Naive thymus-derived CD8-positive, alpha-beta T cell (primary cell): ENCODE measurements around the gene SFMBT2. TPM values are rescaled to one million over a fixed set of nuclear protein-coding genes. Genes with fewer than 3 reads are reported as not detected.
"Not testable (repeated sequence)": the region's sequence is repeated elsewhere in the genome, so short reads cannot be mapped to it uniquely, and the experiment has no call there.

Experiments
- ATAC-seq, 2 donors: fragments of 150-1000 bp; cut with Tn5 transposase in 1 of 2; sonication (Bioruptor Pico), chemical (Tn5 transposase) in 1 of 2; 1 replicate in 1 of 2; 2 replicates in 1 of 2; pipeline ENCODE4 v1.10.0; 2021; ENCODE audit warnings: mild to moderate bottlenecking in 2 of 2, moderate library complexity in 2 of 2
- POLR2A ChIA-PET: fragments of 350-600 bp; sonication (Branson Sonifier 250); formaldehyde crosslinking; loops from one replicate; lab custom pipeline; 2021; ENCODE audit warnings: antibody characterized with exemption; lab: Charles Lee
- DNase-seq, 10 donors: peaks; one replicate each; pipeline versions ENCODE4 v3.0.0 to v3.0.0-alpha.2; 2020 to 2022
- H3K27ac Mint-ChIP-seq, 10 donors: one replicate each; pipeline ENCODE4 v1.8.0; 2020 to 2022; ENCODE audit warnings: mild to moderate bottlenecking in 10 of 10, mixed read lengths in 10 of 10, moderate library complexity in 4 of 10, inconsistent platforms in 1 of 10
- H3K27me3 Mint-ChIP-seq, 5 donors: one replicate each; pipeline ENCODE4 v1.8.0; 2021 to 2022; ENCODE audit warnings: mixed read lengths in 5 of 5
- H3K36me3 Mint-ChIP-seq, 3 donors: one replicate each; pipeline ENCODE4 v1.8.0; 2020 to 2022; ENCODE audit warnings: mixed read lengths in 3 of 3, mild to moderate bottlenecking in 2 of 3, inconsistent platforms in 1 of 3
- H3K4me1 Mint-ChIP-seq, 4 donors: one replicate each; pipeline ENCODE4 v1.8.0; 2021 to 2022; ENCODE audit warnings: mixed read lengths in 4 of 4
- H3K4me3 Mint-ChIP-seq, 10 donors: one replicate each; pipeline ENCODE4 v1.8.0; 2020 to 2022; ENCODE audit warnings: mild to moderate bottlenecking in 10 of 10, mixed read lengths in 10 of 10, moderate library complexity in 6 of 10, inconsistent platforms in 1 of 10
- H3K9me3 Mint-ChIP-seq, 9 donors: one replicate each; pipeline ENCODE4 v1.8.0; 2020 to 2022; ENCODE audit warnings: mixed read lengths in 9 of 9, mild to moderate bottlenecking in 3 of 9, inconsistent platforms in 1 of 9, moderate library complexity in 1 of 9
- polyA plus RNA-seq, 3 donors: library from polyadenylated mRNA; unstranded; fragments of 300-500 nt; fragmentation: Illumina TruSeq; gene quantifications; one replicate each; pipeline ENCODE4 v1.2.3, GENCODE V29; 2021
- total RNA-seq, 8 experiments: library from RNA in 2 of 8; stranded (reverse) in 2 of 8; gene quantifications; one replicate each; pipeline ENCODE4 v1.2.3 and lab custom pipeline; 2021 to 2026

Gene SFMBT2
- total and polyA plus RNA-seq, 5 experiments from 2014 or later: 2.2 to 31.8 (median 6.7) TPM

DNA sequence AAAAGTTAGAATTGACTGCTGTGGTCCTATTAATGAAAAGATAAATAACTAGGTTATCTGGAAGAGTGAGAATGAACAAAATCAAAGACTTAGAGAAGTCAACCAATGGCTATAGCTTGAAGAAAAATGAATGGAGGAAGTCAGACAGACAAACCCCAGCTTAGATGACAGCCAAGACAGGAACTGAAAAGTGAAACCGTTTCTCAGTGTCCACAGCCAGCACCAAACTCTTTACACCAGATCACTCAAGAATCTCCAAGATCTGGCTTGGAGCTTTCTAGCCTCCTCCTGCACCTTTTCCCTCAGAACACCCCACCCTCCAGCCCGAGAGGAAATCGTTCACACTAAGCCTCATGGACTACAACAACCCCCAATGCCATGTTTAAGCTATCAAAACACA, 167.0 kb downstream of the SFMBT2 start:
- no peaks in the 10 kb centered on the region for H3K27me3 Mint-ChIP-seq
- no peak for DNase-seq
- POLR2A ChIA-PET: no interaction called here
- H3K36me3 Mint-ChIP-seq: peaks cover 32 to 78% (median 49%) of the 10 kb centered on the region in 3 donors
- ATAC-seq: peak in 1 of 2 donors; percentile 75
- no peaks in the 10 kb centered on the region for H3K9me3 Mint-ChIP-seq
- H3K27ac Mint-ChIP-seq: peak overlapping the region; percentile 15 to 91 (median 54)
- peak overlapping the region in 8 of 10 donors; percentile 15 to 51 (median 36) for H3K4me3 Mint-ChIP-seq
- peaks cover 17 to 58% (median 47%) of the 10 kb centered on the region in 4 donors for H3K4me1 Mint-ChIP-seq

DNA sequence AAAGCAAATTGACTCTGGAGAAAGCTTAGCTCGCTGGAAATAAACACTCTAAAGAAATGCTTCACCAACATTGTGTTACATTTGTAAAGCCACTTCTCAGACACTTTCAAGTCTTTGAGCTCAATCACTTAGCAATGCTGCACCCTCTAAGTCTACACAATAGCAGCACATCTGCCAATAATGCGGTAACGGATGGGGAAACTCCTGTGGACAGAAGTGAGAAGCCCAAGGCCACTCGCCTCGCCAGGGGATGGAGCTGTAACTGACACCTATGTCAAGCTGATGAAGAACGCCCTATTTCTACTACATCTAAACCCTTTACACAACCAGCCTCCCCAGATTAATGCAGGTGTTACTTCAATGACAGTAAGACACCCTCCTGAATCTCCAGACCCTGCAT, 167.7 kb downstream of the SFMBT2 start:
- H3K27ac Mint-ChIP-seq: peak overlapping the region in 5 of 10 donors; percentile 25 to 73 (median 53)
- peaks cover 17 to 61% (median 49%) of the 10 kb centered on the region in 4 donors for H3K4me1 Mint-ChIP-seq
- peak overlapping the region in 1 of 10 donors; percentile 43 for H3K4me3 Mint-ChIP-seq
- POLR2A ChIA-PET: no interaction called here
- no peak for DNase-seq
- no peak for ATAC-seq
- H3K36me3 Mint-ChIP-seq: peaks cover 31 to 74% (median 49%) of the 10 kb centered on the region in 3 donors
- no peaks in the 10 kb centered on the region for H3K27me3 Mint-ChIP-seq
- peaks cover 0 to 2% (median 0%) of the 10 kb centered on the region in 9 donors for H3K9me3 Mint-ChIP-seq

DNA sequence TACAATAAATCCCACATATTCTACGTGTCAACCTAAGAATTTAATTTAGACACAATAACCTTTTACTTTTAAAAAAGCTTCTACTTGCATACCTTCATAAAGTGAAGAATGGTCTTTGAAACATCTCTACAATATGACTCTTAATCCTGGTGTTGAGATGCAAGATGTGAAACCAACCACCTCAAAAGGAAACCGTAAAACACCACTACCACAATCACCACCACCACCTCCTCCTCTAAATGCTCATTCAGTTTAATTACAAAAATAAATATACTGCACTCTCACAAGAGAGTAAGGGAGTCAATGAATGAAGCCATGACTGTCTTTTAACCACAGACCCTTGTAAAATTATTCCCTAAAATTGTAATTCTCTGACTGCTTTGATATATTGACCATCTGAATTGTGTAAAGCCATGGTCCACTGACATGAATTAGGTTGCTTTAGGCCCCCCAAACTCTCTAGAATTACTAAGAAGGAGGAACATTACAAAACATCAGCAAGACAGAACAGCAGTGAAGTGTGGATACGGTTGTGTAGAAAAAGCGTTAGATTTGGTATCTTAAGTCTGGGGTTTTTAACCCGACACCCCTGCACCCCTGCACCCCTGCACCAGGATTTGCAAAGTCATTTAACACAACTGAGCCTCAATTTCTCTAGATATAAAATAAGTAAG, 171.4 kb downstream of the SFMBT2 start:
- peaks cover 0 to 9% (median 6%) of the 10 kb centered on the region in 9 donors for H3K9me3 Mint-ChIP-seq
- peak overlapping the region in 3 of 10 donors; percentile 4 to 47 (median 20) for H3K27ac Mint-ChIP-seq
- H3K4me1 Mint-ChIP-seq: peaks cover 22 to 68% (median 42%) of the 10 kb centered on the region in 4 donors
- peak in 3 of 10 donors; percentile 28 to 36 (median 30) for DNase-seq
- H3K27me3 Mint-ChIP-seq: no peaks in the 10 kb centered on the region
- peaks cover 41 to 79% (median 65%) of the 10 kb centered on the region in 3 donors for H3K36me3 Mint-ChIP-seq
- ATAC-seq: peak; percentile 42 to 71
- POLR2A ChIA-PET: no interaction called here
- H3K4me3 Mint-ChIP-seq: peak overlapping the region in 1 of 10 donors; percentile 15

DNA sequence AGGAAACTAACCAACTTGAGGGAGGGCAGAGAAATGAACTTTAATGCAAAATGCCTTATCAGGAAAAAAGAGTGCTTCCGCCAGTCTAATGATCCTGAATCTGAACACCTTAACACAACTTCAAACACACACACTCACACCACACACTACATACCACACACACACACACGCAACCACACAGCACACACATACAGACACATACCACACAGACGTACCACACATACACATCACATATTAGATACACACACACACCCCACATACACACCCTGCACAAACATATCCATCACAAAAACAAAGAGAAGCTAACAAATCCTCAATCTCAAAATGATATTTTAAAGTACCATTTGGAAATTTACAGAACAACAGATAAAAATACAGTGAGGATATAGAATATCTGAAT, 175.5 kb downstream of the SFMBT2 start:
- H3K4me1 Mint-ChIP-seq: peaks cover 13 to 54% (median 28%) of the 10 kb centered on the region in 4 donors
- DNase-seq (no peak), ATAC-seq (no peak)
- H3K36me3 Mint-ChIP-seq: peaks cover 26 to 71% (median 58%) of the 10 kb centered on the region in 3 donors
- H3K27me3 Mint-ChIP-seq: no peaks in the 10 kb centered on the region
- H3K9me3 Mint-ChIP-seq: peaks cover 0 to 9% (median 6%) of the 10 kb centered on the region in 9 donors
- H3K4me3 Mint-ChIP-seq: peak overlapping the region in 1 of 10 donors; percentile 5
- peak overlapping the region in 4 of 10 donors; percentile 14 to 54 (median 23) for H3K27ac Mint-ChIP-seq
- POLR2A ChIA-PET: interaction anchor here (0.8 kb wide), 1 partner anchor 11 kb away, joined by 3 read pairs; no protein-coding TSS in a partner anchor

DNA sequence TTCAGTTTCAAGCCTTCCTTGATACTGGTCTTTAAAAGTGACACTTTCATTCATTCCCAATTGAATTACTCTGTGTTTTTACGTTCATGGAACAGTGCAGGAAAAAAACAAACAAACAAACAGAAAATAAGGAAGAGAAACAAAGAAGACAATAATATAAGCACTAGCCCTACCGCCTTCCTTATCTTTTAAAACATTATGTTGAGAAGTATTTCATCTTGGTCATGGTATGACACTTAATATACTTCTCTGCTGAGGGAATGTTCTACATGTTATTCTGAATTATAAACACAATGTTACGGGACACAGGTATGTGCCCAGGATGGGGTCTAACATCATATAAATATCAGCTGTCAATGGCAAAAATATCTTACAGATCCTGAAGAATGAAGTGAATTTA, 176.7 kb downstream of the SFMBT2 start:
- POLR2A ChIA-PET: no interaction called here
- H3K9me3 Mint-ChIP-seq: peaks cover 0 to 9% (median 6%) of the 10 kb centered on the region in 9 donors
- peaks cover 7 to 41% (median 15%) of the 10 kb centered on the region in 4 donors for H3K4me1 Mint-ChIP-seq
- H3K36me3 Mint-ChIP-seq: peaks cover 26 to 65% (median 62%) of the 10 kb centered on the region in 3 donors
- H3K27ac Mint-ChIP-seq: peak overlapping the region in 3 of 10 donors; percentile 6 to 37 (median 30)
- H3K27me3 Mint-ChIP-seq: no peaks in the 10 kb centered on the region
- ATAC-seq (no peak), DNase-seq (no peak)
- H3K4me3 Mint-ChIP-seq: no peak overlapping the region

DNA sequence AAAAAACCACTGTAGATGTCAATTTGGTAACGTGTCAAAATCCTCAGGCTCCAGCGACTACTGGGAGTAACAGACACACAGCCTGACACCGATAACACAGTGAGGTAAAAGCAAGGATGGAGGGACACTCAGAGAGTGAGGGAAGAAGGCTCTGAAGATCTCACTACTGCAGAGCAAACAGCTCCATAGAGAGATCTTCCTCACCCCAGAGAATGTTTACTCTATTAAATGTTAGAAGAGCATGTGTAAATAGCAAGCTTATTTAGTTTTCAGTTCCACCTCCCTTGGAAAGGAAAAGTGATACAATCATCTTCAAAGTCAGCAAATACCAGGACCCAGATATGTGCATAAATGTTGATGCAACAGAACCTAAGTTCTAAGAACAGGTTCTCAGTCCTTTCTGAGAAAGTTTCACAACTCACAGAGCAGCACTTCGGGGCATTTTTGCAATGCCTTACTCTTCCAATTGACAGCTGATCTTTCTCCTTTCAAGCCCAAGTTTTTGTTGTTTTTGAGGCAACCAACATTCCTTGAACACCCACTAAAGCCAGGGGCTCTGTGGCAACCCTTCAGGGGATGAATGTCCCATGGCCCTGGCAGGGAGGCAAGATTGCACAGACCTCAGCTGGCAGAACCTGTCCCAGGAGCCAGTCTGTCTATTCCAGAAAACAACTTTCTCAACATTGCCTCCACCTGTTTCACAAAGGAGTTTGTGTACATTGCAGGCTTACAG, 177.4 kb downstream of the SFMBT2 start:
- no peak overlapping the region for H3K4me3 Mint-ChIP-seq
- POLR2A ChIA-PET: no interaction called here
- H3K36me3 Mint-ChIP-seq: peaks cover 30 to 69% (median 64%) of the 10 kb centered on the region in 3 donors
- no peaks in the 10 kb centered on the region for H3K27me3 Mint-ChIP-seq
- H3K27ac Mint-ChIP-seq: peak overlapping the region in 2 of 10 donors; percentile 1 to 6
- DNase-seq (no peak), ATAC-seq (no peak)
- peaks cover 7 to 37% (median 12%) of the 10 kb centered on the region in 4 donors for H3K4me1 Mint-ChIP-seq
- peaks cover 0 to 9% (median 6%) of the 10 kb centered on the region in 9 donors for H3K9me3 Mint-ChIP-seq

DNA sequence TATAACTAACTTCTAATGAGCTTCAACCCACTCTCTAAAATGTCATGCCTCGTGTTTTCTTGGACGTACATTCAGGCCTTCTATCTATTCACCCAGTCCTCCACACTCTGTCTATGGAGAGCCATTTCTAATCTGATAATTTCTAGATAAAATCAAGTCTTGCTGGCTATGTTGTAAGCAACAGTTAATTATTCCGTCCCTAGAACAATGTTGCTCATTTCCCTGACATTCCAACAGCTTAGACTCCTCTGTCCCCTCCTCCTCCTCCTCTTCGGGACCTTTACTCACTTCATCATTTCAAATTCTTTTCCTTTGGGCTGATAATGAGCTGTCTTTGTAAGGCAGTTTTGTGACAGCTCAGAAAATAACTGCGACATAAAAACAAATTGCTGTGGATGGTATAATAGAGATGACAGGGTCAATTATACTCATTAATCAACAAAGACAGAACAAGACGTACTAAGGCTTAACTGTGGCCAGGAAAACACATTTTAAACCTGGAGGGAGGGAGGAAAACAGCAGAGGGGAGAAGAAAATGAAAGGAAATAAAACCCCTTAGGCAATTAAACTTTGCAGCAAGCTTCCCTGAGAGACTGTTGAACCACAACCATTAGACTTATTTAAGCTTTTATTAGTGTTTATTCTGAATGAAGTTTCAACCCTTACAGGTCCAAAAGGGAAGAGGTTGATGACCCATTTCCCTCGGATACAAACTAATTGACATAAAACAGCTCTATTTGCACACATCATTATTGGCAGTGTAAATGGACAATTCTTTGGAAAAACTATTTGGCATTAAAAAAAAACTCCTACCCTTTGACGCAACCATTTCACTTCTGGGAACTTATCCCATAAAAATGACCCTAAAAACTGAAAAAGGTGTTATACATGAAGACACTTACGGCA, 179.1 kb downstream of the SFMBT2 start:
- Mint-ChIP-seq H3K36me3 (peaks cover 26 to 75% (median 67%) of the 10 kb centered on the region in 3 donors), H3K4me1 (peaks cover 3 to 30% (median 6%) of the 10 kb centered on the region in 4 donors), H3K4me3 (no peak overlapping the region), H3K27ac (peak overlapping the region in 2 of 10 donors; percentile 4 to 49), H3K9me3 (peaks cover 0 to 9% (median 5%) of the 10 kb centered on the region in 9 donors), H3K27me3 (no peaks in the 10 kb centered on the region)
- POLR2A ChIA-PET: no interaction called here
- DNase-seq (no peak), ATAC-seq (no peak)

DNA sequence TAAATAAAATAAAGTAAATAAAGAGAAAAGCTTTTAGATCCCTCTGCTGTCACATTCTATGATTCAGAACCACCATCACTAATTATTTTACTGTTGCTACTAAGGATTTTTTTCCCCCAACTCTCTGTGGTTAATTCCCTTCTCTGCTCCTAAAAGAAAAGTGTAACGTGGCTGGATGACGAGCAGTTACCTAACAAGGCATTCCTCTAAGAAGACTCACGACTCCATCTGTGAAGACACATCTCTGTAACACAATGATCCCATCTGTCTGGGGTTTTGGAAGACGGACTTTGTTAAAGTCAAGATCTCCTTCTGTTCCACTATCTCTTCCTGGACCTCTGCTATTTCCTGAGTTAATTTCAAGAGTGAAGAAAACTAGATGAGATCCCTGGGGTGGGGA, 179.9 kb downstream of the SFMBT2 start:
- no peak overlapping the region for H3K4me3 Mint-ChIP-seq
- peaks cover 3 to 26% (median 6%) of the 10 kb centered on the region in 4 donors for H3K4me1 Mint-ChIP-seq
- H3K27ac Mint-ChIP-seq: peak overlapping the region in 1 of 10 donors; percentile 32
- peaks cover 0 to 5% (median 0%) of the 10 kb centered on the region in 9 donors for H3K9me3 Mint-ChIP-seq
- no peak for ATAC-seq
- peaks cover 25 to 78% (median 70%) of the 10 kb centered on the region in 3 donors for H3K36me3 Mint-ChIP-seq
- DNase-seq: no peak
- POLR2A ChIA-PET: no interaction called here
- no peaks in the 10 kb centered on the region for H3K27me3 Mint-ChIP-seq

DNA sequence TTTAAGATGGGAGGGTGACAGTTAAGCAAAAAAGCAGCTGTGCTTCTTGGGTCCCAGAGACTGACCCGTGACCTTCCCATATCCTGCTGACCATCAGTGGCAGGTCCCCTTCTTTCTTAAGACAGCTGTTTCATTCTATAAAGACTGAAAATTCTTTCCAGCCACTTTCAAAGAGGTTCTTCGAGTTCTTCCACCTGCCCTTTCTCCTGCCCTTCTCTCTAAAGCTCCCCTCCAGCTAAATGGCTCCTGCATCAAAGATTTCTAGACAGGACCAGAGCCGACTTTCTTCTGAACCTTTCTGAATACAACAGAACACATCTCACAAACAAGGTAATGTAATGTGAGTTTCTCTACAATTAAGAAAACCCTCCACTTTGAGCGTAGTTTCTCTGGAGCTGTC, 180.8 kb downstream of the SFMBT2 start:
- DNase-seq (no peak), ATAC-seq (no peak)
- Mint-ChIP-seq H3K27me3 (no peaks in the 10 kb centered on the region), H3K4me3 (no peak overlapping the region), H3K27ac (no peak overlapping the region), H3K4me1 (peaks cover 0 to 17% (median 5%) of the 10 kb centered on the region in 4 donors), H3K36me3 (peaks cover 32 to 78% (median 71%) of the 10 kb centered on the region in 3 donors), H3K9me3 (peaks cover 0 to 8% (median 3%) of the 10 kb centered on the region in 9 donors)
- POLR2A ChIA-PET: no interaction called here

DNA sequence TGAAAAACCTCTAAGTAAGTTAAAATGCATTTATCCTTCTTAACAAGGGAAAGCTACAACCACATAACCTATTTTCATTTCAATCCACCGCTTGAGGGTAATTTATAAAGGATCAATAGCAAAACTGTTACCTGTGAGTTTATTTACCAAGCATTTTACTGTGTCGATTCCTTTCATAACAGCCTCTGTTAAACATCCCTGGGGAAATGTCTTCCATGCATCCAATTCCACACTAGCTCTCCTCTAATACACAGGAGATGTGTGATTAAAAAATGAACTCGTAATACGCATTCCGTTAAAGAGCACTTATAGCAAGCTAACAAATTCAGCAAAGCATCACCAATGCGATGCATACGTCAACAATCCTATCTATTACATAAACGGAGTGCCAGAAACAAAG, 185.7 kb downstream of the SFMBT2 start:
- no peak overlapping the region for H3K4me3 Mint-ChIP-seq
- no peak for DNase-seq
- H3K27me3 Mint-ChIP-seq: no peaks in the 10 kb centered on the region
- no peak for ATAC-seq
- H3K4me1 Mint-ChIP-seq: no peaks in the 10 kb centered on the region
- H3K27ac Mint-ChIP-seq: no peak overlapping the region
- POLR2A ChIA-PET: interaction anchor here (1.3 kb wide), 1 partner anchor 72 kb away, joined by 3 read pairs; no protein-coding TSS in a partner anchor
- peaks cover 47 to 84% (median 73%) of the 10 kb centered on the region in 3 donors for H3K36me3 Mint-ChIP-seq
- peaks cover 7 to 28% (median 19%) of the 10 kb centered on the region in 9 donors for H3K9me3 Mint-ChIP-seq

DNA sequence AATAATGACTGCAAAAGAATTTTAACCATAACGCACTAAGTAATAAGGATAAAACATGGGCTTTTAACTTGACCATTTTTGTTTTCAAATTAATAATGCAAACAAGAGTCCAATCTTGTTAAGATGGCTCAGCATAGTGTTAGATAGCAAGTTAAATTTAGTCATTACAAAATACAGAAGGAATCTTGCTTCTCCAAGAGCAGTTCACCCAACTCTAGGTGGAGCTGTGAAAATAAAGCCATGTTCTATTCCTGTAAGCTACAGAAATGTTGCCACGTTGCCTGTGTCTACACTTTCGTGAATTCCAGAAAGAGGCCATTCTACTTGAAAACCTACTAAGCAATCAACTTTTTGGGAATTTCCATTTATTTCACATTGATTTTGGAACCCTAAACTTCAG, 191.9 kb downstream of the SFMBT2 start:
- Mint-ChIP-seq H3K27me3 (no peaks in the 10 kb centered on the region), H3K4me3 (no peak overlapping the region), H3K9me3 (peaks cover 1 to 11% (median 8%) of the 10 kb centered on the region in 9 donors), H3K27ac (no peak overlapping the region), H3K4me1 (peaks cover 2 to 7% (median 5%) of the 10 kb centered on the region in 4 donors), H3K36me3 (peaks cover 22 to 82% (median 47%) of the 10 kb centered on the region in 3 donors)
- ATAC-seq (no peak), DNase-seq (no peak)
- POLR2A ChIA-PET: no interaction called here

DNA sequence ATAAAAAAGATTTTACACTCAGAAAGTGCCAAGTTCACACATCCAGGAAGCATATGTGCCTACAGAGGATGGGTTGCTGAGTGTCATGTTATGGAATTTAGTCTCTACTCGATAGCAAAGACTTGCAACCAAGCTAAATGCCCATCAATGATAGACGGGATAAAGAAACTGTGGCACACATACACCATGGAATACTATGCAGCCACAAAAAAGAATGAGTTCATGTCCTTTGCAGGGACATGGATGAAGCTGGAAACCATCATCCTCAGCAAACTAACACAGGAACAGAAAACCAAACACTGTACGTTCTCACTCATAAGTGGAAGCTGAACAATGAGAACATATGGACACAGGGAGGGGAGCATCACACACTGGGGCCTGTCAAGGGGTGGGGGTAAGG, 198.1 kb downstream of the SFMBT2 start:
- ATAC-seq, H3K4me3 Mint-ChIP-seq, DNase-seq, H3K27me3 Mint-ChIP-seq, H3K4me1 Mint-ChIP-seq, H3K9me3 Mint-ChIP-seq, POLR2A ChIA-PET: not testable (repeated sequence)
- H3K36me3 Mint-ChIP-seq: peaks cover 21 to 74% (median 53%) of the 10 kb centered on the region in 3 donors
- H3K27ac Mint-ChIP-seq: peak overlapping the region in 2 of 10 donors; percentile 44 to 85
